ENCODE data around the gene LRMDA. TPM values are rescaled to one million over a fixed set of nuclear protein-coding genes. Genes with fewer than 3 reads are reported as not detected.

Gene LRMDA
- total and polyA plus RNA-seq, 2 donors (not counting 3 experiments of a cell fraction or from before 2014, with no cell fraction given): 9.7 to 18.0 TPM

DNA sequence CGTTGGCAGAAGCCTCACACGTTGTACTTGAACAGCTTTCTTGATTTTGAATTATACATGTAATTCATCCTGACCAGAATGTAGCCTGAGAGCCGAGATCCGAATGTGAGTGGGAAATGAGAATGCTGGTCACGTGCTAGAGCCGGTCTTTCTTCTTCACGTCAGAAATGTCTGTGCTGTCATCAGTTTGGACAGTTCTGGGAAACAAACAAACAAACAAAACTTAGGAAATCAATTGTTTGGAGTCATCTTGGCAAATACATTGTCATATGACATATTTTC lies 729.8 kb downstream of the LRMDA start:
- TF ChIP-seq GATA2 (IDR thresholded peaks at IDR 0.05; ENCODE audit: insufficient read depth, insufficient read length, low read depth, low read length) (no peak), JUN (IDR thresholded peaks at IDR 0.05; ENCODE audit: borderline replicate concordance, insufficient read depth, insufficient read length, low read depth) (no peak), POLR2AphosphoS5 (IDR thresholded peaks at IDR 0.05; ENCODE audit: insufficient read depth, low read depth, low read length) (no peak), EZH2 (IDR thresholded peaks at IDR 0.05; ENCODE audit: borderline replicate concordance, low read depth, low read length, severe bottlenecking) (no peak), MYC (IDR thresholded peaks at IDR 0.05; ENCODE audit: low read depth, low read length) (no peak), POLR2A (IDR thresholded peaks at IDR 0.05; ENCODE audit: low read depth, low read length) (no peak), FOS (IDR thresholded peaks at IDR 0.05; ENCODE audit: borderline replicate concordance, insufficient read depth, low read length) (no peak)
- TF ChIP-seq, protein P1, sequence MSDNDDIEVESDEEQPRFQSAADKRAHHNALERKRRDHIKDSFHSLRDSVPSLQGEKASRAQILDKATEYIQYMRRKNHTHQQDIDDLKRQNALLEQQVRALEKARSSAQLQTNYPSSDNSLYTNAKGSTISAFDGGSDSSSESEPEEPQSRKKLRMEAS (IDR thresholded peaks at IDR 0.05; ENCODE audit: insufficient read depth, insufficient read length): no peak
- TF ChIP-seq, protein P2, sequence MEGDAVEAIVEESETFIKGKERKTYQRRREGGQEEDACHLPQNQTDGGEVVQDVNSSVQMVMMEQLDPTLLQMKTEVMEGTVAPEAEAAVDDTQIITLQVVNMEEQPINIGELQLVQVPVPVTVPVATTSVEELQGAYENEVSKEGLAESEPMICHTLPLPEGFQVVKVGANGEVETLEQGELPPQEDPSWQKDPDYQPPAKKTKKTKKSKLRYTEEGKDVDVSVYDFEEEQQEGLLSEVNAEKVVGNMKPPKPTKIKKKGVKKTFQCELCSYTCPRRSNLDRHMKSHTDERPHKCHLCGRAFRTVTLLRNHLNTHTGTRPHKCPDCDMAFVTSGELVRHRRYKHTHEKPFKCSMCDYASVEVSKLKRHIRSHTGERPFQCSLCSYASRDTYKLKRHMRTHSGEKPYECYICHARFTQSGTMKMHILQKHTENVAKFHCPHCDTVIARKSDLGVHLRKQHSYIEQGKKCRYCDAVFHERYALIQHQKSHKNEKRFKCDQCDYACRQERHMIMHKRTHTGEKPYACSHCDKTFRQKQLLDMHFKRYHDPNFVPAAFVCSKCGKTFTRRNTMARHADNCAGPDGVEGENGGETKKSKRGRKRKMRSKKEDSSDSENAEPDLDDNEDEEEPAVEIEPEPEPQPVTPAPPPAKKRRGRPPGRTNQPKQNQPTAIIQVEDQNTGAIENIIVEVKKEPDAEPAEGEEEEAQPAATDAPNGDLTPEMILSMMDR (IDR thresholded peaks at IDR 0.05; ENCODE audit: extremely low read depth in 1 of 2, insufficient read depth in 1 of 2, low read depth in 1 of 2, low read length in 2 of 2): no peak
- no peak overlapping the region for H3K4me3 ChIP-seq (replicated peaks in 1 of 3; ENCODE audit: insufficient read depth in 1 of 3, low read depth in 1 of 3, low read length in 3 of 3)

More for the DNA sequence above, 729.8 kb downstream of the LRMDA start:
- no peak overlapping the region for H2AFZ ChIP-seq (ENCODE audit: low read depth, low read length)
- H3K4me1 ChIP-seq (ENCODE audit: control insufficient read depth, extremely low read depth, insufficient read depth, low read length): no peaks in the 10 kb centered on the region
- H3K4me2 ChIP-seq (ENCODE audit: insufficient read depth, low read length): no peak overlapping the region
- no peaks in the 10 kb centered on the region for H3K9me3 ChIP-seq (replicated peaks; ENCODE audit: control insufficient read depth, insufficient read depth, low read length)
- H3K9ac ChIP-seq (replicated peaks; ENCODE audit: extremely low read depth, insufficient read depth, low read length): no peak overlapping the region
- H3K27me3 ChIP-seq (ENCODE audit: control insufficient read depth in 2 of 2, insufficient read depth in 2 of 2, low read length in 2 of 2): no peaks in the 10 kb centered on the region
- DNase-seq (ENCODE audit: low read depth, low spot score) (no peak), FAIRE-seq (no peak)
- ChIA-PET POLR2A (no interaction called here), CTCF (interaction anchor here (0.6 kb wide), 1 partner anchor 18 kb away, joined by 4 read pairs; no protein-coding TSS in a partner anchor)
- no peaks in the 10 kb centered on the region for H3K9me1 ChIP-seq (replicated peaks; ENCODE audit: control insufficient read depth, extremely low read depth, insufficient read depth, low read length)
- no peak overlapping the region for H3K27ac ChIP-seq (ENCODE audit: insufficient read depth, low read depth, low read length)
- intact Hi-C loops (cut with micrococcal nuclease) (no loop called here), dilution Hi-C loops (cut with MboI; ENCODE audit: extremely low pct_ligation_motif_present, low sequenced_read_pairs) (no loop called here)
- BruUV-seq (replicated peaks): no TSS peak
- no peaks in the 10 kb centered on the region for H3K79me2 ChIP-seq (ENCODE audit: control insufficient read depth, insufficient read depth, low read length)
- no peaks in the 10 kb centered on the region for H4K20me1 ChIP-seq (replicated peaks; ENCODE audit: control insufficient read depth, extremely low read depth, insufficient read depth, low read length)
- H3K36me3 ChIP-seq (ENCODE audit: control insufficient read depth in 2 of 2, extremely low read depth in 1 of 2, insufficient read depth in 2 of 2, low read length in 2 of 2): no peaks in the 10 kb centered on the region
